GM19351 (cell line): Measurements from ENCODE around the gene MMP2.
A peak's percentile ranks its signal among the peaks of the same experiment; 100 is the strongest.

Experiments
- ATAC-seq: cut with Tn5 transposase; IDR thresholded peaks from one replicate; pipeline ENCODE4 v1.9.1; 2021; ENCODE audit warnings: mild to moderate bottlenecking, moderate library complexity; ENCODE audit not compliant: unreplicated experiment

MMP2 gene

GRCh38 chr16:55508941-55509931 lies 30.2 kb downstream of the MMP2 start, which contains the start of gene LPCAT2:
LPCAT2 (plus strand) TSS chr16:55509072; CDS start chr16:55509182, 110 bp downstream.
- peak; percentile 83 for ATAC-seq

DNA sequence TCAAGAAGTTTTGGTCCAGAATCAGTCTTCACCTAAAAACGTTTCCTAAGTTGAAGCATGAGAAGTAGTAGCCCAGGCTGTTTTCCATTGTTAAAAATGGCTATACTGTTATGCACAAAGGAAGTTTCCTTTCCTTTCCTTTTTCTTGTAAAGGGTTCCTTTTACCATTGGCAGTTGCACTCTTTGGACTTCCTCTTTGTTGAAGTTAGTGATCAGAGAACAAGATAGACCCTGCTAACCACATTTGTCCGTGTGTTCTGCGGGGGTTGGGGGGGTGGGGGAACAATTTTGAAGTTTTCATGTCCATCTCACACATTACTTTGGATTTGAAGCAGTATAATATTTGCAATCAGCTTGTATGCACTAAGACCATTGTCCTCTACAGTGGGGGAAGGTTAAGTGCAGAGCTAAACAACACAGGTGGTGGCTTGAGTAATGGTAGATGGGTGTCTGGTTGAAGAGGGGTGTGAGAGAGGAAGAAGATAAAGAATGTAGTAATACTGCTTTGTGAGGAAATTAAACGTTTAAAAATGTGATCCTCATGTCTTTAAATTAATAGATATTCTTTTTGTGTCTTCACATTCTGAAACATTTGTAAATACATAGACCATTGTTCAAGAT lies 31.3 kb downstream of the MMP2 start:
- ATAC-seq = no peak

- no peak for ATAC-seq
These were observed 33.9 kb downstream of the MMP2 start for GRCh38 chr16:55512941-55513340.

DNA sequence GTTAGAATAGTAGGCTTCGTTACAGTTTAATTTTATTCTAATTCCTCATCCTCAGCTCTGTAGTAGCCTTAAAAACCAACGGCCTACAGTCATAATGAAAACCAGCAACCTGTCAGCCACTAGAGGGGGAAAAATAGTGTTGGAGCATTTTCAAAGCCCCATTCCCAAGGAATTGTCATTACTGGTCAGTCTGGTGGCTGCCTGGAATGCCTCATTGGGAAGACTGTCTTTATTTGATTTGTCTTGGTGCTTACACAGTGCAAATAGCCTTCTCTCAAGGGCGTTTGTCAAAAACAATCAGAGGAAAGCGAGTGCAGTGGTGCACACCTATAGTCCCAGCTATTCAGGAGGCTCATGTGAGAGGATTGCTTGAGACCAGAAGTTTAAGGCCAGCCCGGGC lies 34.6 kb downstream of the MMP2 start:
- ATAC-seq = no peak

GRCh38 chr16:55515111-55515510 lies 36.1 kb downstream of the MMP2 start:
- ATAC-seq = no peak

- no peak for ATAC-seq
These were observed 42.8 kb downstream of the MMP2 start for GRCh38 chr16:55521792-55522191.

DNA sequence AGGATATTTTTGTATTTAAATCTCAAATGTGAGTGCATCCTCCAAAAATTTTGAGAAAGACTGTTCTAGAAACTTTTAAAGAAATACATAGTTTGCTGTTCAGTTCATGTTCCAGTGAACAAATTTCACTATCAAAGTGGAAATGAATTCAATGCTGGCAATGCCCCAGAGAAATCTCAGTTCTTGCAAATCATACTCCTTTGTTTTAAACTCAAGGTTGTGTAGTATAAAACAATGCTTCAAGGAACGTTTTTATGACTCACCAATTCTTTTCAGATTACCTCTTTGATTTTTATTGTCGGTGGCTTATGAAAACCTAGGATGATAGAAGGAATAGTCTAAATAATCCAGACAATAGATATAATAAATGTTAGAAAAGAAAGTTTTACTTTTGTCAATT lies 47.4 kb downstream of the MMP2 start:
- no peak for ATAC-seq

DNA sequence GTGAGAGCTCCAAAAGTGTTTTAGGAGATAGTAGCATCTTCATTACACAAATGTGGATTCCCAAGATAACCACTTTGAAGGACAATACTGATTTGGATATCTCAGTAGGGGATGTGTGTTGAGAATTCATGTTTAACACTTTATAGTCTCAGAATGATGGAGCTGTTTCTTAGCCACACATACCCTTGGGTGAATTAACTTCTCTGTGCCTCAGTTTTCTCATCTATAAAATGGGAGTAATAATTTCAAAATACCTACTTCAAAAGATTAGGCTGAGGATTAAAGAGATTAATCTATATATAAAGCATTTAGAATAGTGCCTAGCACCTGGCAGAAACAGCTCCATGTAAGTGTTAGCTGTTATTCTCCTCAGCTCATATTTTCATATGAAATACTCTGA lies 48.9 kb downstream of the MMP2 start:
- no peak for ATAC-seq

DNA sequence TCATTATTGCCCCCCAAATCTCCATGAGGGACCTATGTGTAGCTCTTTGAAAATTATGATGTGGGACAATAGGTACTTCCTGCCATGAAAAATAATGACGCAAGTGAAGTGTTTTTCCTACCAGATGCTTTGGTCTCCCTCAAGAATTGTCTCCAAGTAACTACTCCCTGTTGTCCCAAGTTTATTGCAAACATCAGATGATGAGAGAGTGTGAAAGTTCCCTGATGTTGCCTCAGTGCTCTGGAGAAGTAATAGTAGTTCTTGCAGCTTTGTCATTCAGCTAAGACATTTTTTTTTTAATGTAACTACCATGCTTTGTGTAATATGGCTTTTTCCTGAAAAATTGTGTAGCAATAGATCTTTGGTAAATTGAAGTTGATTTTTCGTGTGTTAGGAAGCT lies 50.0 kb downstream of the MMP2 start:
- ATAC-seq = no peak

DNA sequence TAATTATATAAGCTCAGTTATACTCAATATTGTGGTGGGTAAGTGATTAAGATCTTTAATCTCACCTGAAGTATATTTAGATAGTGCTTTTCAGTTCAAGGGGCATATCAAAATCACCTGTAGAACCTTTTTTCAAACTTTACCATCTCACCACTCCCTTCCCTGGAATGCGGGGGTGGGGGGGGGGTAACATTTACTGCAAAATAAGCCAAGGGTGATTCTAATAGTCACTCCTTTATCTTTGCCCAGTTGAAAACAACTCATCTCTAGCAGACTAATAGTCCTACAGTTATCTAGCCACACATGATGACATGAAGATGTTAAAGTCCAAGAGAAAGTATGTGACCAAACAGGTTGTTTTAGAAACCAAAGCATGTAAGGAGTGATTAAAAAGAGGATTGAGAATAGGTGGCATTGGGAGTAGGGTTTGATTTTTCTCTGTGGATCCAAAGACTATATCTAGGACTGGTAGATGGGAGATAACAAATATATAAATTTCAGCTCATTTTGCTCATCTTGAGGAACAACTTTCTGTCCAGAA lies 51.4 kb downstream of the MMP2 start:
- ATAC-seq = no peak

DNA sequence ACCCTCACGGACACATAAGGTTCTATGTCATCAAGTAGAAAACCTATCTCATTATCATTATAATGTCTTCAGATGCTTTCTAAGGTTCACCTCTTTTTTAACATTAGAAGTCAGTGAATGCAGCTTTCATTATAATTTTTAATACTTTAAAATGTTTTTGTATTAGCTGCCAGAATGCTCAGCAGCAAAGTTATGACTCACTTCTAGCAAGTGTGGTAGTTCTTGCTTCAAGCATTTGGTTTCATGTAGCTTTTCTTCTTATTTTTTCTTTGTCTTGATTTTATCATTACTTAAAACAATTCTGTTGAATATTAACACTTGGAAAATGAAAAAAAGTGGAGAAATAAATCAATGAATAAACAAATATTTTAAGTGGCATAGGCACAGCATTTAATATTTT lies 53.2 kb downstream of the MMP2 start:
- ATAC-seq = no peak

- ATAC-seq = no peak
These were observed 55.8 kb downstream of the MMP2 start for GRCh38 chr16:55534756-55535155.

DNA sequence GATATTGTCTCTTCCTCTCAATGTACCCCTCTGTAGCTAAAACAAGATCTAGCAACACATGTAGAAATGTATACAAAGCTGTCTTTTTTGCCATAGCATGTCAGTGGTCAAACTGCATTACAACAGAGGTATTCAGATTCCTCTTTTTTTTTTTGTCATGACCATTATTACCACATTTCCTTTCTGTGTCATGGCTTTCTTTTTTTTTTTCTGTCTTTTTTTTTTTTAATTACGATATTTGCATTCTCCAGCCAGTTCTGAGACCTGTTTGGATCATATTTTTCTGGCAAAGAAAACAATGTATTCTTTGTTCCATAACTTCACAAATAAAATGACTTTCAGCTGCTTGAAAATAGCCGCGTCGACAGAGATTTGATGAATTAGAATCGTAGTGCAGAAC lies 60.1 kb downstream of the MMP2 start:
- no peak for ATAC-seq

GRCh38 chr16:55539488-55539887 lies 60.5 kb downstream of the MMP2 start:
- no peak for ATAC-seq

- ATAC-seq = no peak
These were observed 61.2 kb downstream of the MMP2 start for GRCh38 chr16:55540221-55540620.

DNA sequence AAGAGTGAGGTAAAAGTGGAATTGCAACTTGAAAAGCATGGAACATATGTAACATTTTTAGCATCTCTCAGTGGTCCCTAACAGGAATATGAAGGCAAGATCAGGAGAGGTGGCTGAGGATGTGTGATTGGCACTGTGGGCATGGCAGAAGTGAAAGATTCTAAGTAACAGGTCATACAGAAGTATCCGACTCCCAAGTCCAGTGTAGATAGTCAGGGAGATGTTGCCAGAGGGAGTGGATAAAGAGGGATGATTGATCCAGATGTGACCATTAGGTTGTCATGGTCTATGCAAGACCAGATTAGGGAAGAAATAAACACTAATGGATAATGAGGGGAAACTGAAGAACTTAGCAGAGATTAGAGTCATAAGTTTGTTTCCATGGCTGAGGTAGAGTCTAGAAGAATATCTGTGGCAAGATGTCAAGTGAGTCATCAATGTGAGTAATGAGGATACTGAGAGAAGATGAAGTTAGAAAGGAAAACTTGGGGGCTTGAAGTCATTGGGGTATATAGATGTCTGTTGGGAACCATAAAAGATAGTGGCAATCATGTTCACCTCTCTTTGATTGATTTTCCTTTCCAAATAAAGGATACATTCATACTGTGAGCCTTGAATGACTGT lies 63.6 kb downstream of the MMP2 start:
- ATAC-seq = no peak

DNA sequence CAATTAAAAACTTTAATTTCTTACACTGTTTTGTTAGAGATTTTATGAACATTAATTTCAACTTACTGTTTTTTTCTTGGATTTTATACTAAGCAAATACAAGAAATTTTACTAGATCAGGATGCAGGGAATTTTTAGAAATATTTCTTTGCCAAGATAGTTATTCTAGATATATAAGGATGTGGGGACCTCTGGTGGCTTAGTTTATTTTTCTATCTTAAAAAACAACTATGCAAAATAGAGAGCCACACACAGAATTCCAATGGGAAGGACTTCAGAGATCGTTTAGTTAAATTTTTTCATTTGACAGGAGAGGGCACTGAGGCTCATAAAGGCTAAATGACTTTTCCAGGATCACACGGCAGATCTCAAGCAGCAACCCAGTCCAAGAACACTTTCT lies 64.5 kb downstream of the MMP2 start:
- no peak for ATAC-seq

DNA sequence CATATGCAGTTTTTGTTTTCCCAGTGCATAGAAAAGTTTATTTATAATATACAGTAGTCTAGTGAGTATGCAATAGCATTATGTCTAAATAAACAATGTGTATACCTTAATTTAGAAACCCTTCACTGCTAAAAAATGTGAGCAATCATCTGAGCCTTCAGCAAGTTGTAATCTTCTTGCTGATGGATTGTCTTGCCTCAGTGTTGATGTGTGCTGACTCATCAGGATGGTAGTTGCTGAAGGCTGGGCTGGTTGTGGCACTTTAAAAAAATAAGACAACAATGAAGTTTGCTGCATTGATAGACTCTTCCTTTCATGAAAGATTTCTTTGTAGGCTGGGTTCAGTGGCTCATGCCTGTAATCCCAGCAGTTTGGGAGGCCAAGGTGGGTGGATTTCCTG lies 73.6 kb downstream of the MMP2 start:
- no peak for ATAC-seq

DNA sequence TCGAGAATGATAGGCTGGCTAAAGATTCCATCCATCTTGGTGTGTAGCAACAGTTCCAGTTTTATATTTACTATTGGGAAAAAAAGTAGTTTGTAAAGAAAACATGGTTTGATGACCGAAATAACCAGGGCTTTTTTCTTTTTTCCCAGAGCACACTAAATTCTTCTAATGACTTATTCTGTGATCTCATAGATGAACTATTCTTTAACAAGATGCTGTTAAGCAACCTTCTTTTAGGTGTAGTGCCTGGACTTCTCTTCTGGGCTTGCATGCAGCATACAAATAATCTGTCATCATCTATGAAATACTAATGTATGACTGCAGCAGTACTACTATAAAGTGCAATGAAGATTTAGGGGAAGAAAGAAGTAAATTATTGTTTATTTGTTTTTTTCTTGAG lies 76.4 kb downstream of the MMP2 start:
- no peak for ATAC-seq
